HFFc6 (cell line): ENCODE results near the gene SMURF2. TPM values are rescaled to one million over a fixed set of nuclear protein-coding genes. Genes with fewer than 3 reads are reported as not detected.
"Not testable (repeated sequence)": the region's sequence is repeated elsewhere in the genome, so short reads cannot be mapped to it uniquely, and the experiment has no call there.

ENCODE experiments used
- DNase-seq: peaks from one replicate; pipeline ENCODE4 v3.0.0-alpha.2; 2018
- H3K27ac Mint-ChIP-seq: 2 replicates; pipeline ENCODE4 v1.8.0; 2020; ENCODE audit warnings: mild to moderate bottlenecking, mixed read lengths
- H3K27me3 Mint-ChIP-seq: 2 replicates; pipeline ENCODE4 v1.8.0; 2021; ENCODE audit warnings: mild to moderate bottlenecking, moderate library complexity, mixed read lengths; ENCODE audit not compliant: insufficient read depth
- H3K36me3 Mint-ChIP-seq: 2 replicates; pipeline ENCODE4 v1.8.0; 2021; ENCODE audit warnings: low read depth, mixed read lengths
- H3K4me1 Mint-ChIP-seq: 2 replicates; pipeline ENCODE4 v1.8.0; 2020; ENCODE audit warnings: low read depth, mixed read lengths
- H3K4me3 Mint-ChIP-seq: 2 replicates; pipeline ENCODE4 v1.8.0; 2020; ENCODE audit warnings: mild to moderate bottlenecking, moderate library complexity, mixed read lengths
- H3K9me3 Mint-ChIP-seq: 2 replicates; pipeline ENCODE4 v1.8.0; 2020; ENCODE audit warnings: mild to moderate bottlenecking, mixed read lengths
- total RNA-seq, 6 experiments: library from RNA; stranded (reverse); fragmentation: NEBNext Ultra II Directional; extraction: Animal tissue kit (Norgen Biotek cat#: 25700); gene quantifications; 2 replicates in 1 of 6; 3 replicates in 5 of 6; pipeline ENCODE4 v1.2.3, GENCODE V29; 2021
- TF ChIP-seq, protein P1 (sequence below): fragments of 200-600 bp; sonication (generic); IDR thresholded peaks from 2 replicates; pipeline ENCODE4 v1.5.0; 2021; ENCODE audit warnings: antibody characterized with exemption, mild to moderate bottlenecking

The SMURF2 gene
- total RNA-seq, 6 experiments from 2014 or later: 92.5 to 206 (median 99.1) TPM

DNA sequence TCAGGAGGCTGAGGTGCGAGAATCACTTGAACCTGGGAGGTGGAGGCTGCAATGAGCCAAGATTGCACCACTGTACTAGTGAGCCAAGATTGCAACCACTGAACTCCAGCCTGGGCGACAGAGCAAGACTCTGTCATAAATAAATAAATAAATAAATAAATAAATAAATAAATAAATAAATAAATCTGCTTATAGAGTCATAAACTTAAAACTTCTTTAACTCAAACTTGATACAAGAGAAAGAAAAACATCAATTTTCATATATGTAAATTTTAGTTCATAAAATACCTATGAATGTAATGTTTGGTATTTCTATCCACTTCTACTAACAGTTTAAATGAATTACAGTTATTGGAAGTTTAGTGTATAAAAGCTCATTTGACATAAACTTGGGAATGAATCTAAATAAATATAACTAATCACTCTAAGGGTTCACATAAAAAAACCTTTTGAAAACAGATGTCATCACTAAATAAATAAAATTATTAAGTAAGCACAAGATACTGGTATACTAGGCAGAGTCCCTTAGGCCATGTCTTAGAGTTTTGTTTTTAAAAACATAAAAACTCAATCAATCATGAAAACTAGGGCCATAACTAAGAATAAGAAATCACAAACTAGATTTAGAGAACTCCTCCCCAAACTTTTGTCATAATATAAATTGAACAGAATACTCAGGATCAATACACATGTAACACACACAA, 54.1 kb downstream of the SMURF2 start:
- Mint-ChIP-seq H3K4me1 (peaks cover 34% of the 10 kb centered on the region), H3K27ac (peak overlapping the region; percentile 90)

GRCh38 chr17:64604532-64604931, 57.6 kb downstream of the SMURF2 start:
- H3K36me3 Mint-ChIP-seq, H3K27me3 Mint-ChIP-seq, DNase-seq, H3K9me3 Mint-ChIP-seq: not testable (repeated sequence)
- Mint-ChIP-seq H3K27ac (peak overlapping the region; percentile 81), H3K4me1 (peaks cover 65% of the 10 kb centered on the region), H3K4me3 (peak overlapping the region; percentile 39; the same call in 1 of the 2 replicates)

More for the DNA sequence above, 54.1 kb downstream of the SMURF2 start:
- no peak for DNase-seq
- H3K36me3 Mint-ChIP-seq: peaks cover 5% of the 10 kb centered on the region; the same call in 1 of the 2 replicates
- no peaks in the 10 kb centered on the region for H3K9me3 Mint-ChIP-seq
- peaks cover 3% of the 10 kb centered on the region for H3K27me3 Mint-ChIP-seq
- H3K4me3 Mint-ChIP-seq: peak overlapping the region; percentile 61
- TF ChIP-seq, protein P1, sequence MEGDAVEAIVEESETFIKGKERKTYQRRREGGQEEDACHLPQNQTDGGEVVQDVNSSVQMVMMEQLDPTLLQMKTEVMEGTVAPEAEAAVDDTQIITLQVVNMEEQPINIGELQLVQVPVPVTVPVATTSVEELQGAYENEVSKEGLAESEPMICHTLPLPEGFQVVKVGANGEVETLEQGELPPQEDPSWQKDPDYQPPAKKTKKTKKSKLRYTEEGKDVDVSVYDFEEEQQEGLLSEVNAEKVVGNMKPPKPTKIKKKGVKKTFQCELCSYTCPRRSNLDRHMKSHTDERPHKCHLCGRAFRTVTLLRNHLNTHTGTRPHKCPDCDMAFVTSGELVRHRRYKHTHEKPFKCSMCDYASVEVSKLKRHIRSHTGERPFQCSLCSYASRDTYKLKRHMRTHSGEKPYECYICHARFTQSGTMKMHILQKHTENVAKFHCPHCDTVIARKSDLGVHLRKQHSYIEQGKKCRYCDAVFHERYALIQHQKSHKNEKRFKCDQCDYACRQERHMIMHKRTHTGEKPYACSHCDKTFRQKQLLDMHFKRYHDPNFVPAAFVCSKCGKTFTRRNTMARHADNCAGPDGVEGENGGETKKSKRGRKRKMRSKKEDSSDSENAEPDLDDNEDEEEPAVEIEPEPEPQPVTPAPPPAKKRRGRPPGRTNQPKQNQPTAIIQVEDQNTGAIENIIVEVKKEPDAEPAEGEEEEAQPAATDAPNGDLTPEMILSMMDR: no peak

DNA sequence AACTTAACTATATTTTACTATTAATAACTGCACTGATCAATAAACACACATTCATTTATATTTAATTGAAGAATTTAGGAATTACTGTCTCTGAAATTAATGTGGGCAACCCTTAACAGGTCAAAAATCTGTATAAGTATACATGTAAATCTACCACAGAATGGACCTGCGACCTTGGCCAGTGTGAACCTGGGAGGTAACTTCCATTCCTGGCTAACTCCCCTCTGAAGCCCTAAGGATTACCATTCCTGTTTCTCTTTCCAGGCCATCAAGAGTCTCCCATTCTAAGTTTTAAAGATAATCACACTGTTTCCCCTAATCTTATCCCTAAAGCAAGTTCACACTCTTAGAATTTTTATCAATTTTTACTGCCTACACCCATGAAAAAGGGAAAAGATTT, 58.1 kb downstream of the SMURF2 start:
- Mint-ChIP-seq H3K9me3 (no peaks in the 10 kb centered on the region), H3K27ac (peak overlapping the region; percentile 81), H3K4me3 (peak overlapping the region; percentile 39; the same call in 1 of the 2 replicates), H3K27me3 (no peaks in the 10 kb centered on the region; the same call in 1 of the 2 replicates), H3K36me3 (peaks cover 5% of the 10 kb centered on the region; the same call in 1 of the 2 replicates), H3K4me1 (peaks cover 71% of the 10 kb centered on the region)
- DNase-seq: no peak
- TF ChIP-seq, protein P1: no peak

- no peak overlapping the region for H3K4me3 Mint-ChIP-seq
- TF ChIP-seq, protein P1: no peak
- H3K9me3 Mint-ChIP-seq: no peaks in the 10 kb centered on the region
- no peak for DNase-seq
- H3K36me3 Mint-ChIP-seq: peaks cover 16% of the 10 kb centered on the region
- H3K27me3 Mint-ChIP-seq: no peaks in the 10 kb centered on the region; the same call in 1 of the 2 replicates
- peaks cover 79% of the 10 kb centered on the region for H3K4me1 Mint-ChIP-seq
- peak overlapping the region; percentile 68 for H3K27ac Mint-ChIP-seq
These were observed 62.3 kb downstream of the SMURF2 start for GRCh38 chr17:64599827-64600226.

DNA sequence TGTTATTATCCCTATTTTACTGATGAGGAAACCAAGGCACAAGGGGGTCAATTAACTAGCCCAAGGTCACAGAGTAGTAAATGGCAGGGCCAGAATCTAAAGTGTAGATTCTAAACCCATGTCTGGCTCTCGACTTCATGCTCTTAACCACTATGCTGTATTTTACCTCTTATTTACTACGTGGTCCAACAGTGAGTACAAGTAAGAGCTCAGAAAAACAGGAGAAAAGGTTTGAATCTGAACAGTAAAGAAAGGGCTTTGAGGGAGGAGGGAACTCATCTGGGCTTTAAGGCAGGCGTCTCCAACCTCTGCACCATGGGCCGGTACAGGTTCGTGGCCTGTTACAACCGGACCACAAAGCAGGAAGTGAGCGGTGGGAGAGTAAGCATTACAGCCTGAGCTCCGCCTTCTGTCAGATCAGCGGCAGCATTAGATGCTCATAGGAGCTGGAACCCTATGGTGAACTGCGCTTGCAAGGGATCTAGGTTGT, 62.9 kb downstream of the SMURF2 start:
- Mint-ChIP-seq H3K27me3 (no peaks in the 10 kb centered on the region), H3K4me3 (no peak overlapping the region), H3K9me3 (no peaks in the 10 kb centered on the region), H3K27ac (peak overlapping the region; percentile 68), H3K36me3 (peaks cover 14% of the 10 kb centered on the region), H3K4me1 (peaks cover 73% of the 10 kb centered on the region)
- no peak for DNase-seq
- TF ChIP-seq, protein P1: no peak

- Mint-ChIP-seq H3K27ac (0 out of 2 replicates have a peak overlapping the region, but pooled peaks have one; percentile 68), H3K27me3 (no peaks in the 10 kb centered on the region), H3K36me3 (peaks cover 12% of the 10 kb centered on the region), H3K9me3 (no peaks in the 10 kb centered on the region), H3K4me1 (peaks cover 67% of the 10 kb centered on the region), H3K4me3 (no peak overlapping the region)
- TF ChIP-seq, protein P1: no peak
- DNase-seq: no peak
These were observed 63.4 kb downstream of the SMURF2 start for GRCh38 chr17:64598672-64599071.
